Measurements from ENCODE around the gene NPR1. TPM values are rescaled to one million over a fixed set of nuclear protein-coding genes. Genes with fewer than 3 reads are reported as not detected.

NPR1 gene
- total RNA-seq = 2.6 and 6.7 TPM in 2 replicates

DNA sequence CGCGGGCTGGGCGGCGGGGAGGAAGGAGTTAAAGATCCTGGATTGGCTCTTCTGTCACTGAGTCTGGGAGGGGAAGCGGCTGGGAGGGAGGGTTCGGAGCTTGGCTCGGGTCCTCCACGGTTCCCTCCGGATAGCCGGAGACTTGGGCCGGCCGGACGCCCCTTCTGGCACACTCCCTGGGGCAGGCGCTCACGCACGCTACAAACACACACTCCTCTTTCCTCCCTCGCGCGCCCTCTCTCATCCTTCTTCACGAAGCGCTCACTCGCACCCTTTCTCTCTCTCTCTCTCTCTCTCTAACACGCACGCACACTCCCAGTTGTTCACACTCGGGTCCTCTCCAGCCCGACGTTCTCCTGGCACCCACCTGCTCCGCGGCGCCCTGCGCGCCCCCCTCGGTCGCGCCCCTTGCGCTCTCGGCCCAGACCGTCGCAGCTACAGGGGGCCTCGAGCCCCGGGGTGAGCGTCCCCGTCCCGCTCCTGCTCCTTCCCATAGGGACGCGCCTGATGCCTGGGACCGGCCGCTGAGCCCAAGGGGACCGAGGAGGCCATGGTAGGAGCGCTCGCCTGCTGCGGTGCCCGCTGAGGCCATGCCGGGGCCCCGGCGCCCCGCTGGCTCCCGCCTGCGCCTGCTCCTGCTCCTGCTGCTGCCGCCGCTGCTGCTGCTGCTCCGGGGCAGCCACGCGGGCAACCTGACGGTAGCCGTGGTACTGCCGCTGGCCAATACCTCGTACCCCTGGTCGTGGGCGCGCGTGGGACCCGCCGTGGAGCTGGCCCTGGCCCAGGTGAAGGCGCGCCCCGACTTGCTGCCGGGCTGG, at the start of gene NPR1:
Gene NPR1, plus strand, starts transcription at position 170 of the 818 bp plus-strand sequence. Its CDS starts 421 bp downstream, at position 591.

GRCh38 chr1:153633754-153634665, 44.5 kb upstream of the NPR1 start, which contains the start of gene CHTOP:
TSS of gene CHTOP (plus strand) at chr1:153634066. CDS start at chr1:153636589, 2,523 bp downstream.

DNA sequence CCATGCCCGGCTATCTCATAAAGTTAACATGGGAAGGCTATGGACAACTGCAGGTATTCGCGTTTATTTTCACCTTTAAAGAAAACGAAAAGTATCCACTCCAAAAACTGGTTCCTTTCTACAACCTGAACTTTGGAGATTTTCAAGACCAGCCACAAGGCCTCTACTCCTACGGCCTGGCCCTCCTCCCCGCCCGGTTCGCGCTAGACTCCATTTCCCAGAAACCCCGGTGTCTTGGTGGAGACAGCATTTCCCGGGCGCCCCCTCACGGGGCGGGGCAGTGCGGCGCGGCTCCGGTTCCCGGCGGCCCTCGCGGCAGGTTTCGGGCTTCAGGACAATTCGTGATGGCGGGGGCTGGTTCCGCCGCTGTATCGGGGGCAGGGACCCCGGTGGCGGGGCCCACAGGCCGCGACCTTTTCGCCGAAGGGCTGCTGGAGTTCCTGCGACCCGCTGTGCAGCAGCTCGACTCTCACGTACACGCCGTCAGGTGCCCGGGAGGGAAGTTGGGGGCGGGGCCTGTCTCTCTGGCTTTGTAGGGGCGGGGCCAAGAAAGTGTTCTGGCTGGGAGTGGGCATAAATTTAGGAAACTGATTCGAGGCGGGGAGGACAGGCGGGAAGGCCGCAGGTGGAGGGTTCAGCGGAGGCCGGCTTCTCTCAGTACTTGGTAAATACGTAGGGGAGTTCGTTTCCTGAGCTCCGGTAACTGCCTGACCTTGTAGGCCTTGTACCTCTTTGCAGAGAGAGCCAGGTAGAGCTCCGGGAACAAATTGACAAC, 19.9 kb upstream of the NPR1 start, which contains the start of gene SNAPIN:
Gene SNAPIN, plus strand, starts transcription at position 304 of the 775 bp plus-strand sequence. Its CDS starts 41 bp downstream, at position 345.

DNA sequence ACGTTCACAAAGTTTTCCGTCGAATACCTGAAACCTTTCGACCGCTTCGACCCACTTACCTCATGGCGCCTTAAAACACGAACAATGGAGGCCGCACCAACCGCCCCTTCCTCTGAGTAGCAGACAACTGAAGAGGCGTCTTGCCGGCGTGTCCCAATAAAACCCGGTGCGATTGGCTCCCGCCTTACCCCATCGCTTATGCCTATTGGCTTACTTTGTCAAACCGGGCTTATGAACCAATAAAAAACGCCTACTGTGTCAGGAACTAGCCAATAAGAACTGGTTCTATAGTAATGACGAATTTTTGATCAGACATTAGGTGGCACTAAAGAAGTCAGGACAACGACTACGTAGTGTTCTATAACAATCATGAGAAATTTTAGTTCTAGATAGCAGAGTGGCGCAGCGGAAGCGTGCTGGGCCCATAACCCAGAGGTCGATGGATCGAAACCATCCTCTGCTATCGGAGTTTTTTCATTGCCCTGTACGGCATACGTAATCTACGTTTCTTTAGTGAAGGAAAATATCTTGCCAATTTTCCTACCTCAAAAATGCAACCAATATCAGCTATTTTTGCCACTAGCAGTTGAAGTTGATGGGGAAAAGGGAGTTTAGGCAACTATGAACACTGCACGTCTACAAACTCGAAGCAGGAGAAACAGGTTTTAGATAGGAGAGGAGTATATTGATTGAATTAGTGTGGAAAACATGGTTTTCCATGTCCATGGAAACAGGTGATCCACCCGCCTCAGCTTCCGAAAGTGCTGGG, 7.4 kb upstream of the NPR1 start, which contains the start of gene ILF2:
Gene ILF2, minus strand, starts transcription at position 135 of the 769 bp plus-strand sequence. Its CDS starts 71 bp downstream, at position 64.

GRCh38 chr1:153727463-153728304, 49.2 kb downstream of the NPR1 start, which contains the start of gene INTS3:
TSS of gene INTS3 (plus strand) at chr1:153728050. CDS start at chr1:153728635, 585 bp downstream.

Other genes with a start within 250 kb of the NPR1 start
- gene S100A7, start 218.0 kb upstream of the NPR1 start, total RNA-seq = not detected in 2 replicates
- gene S100A6, start 142.7 kb upstream of the NPR1 start, total RNA-seq = 410 and 1,438 TPM in 2 replicates
- gene S100A5, start 137.8 kb upstream of the NPR1 start, total RNA-seq = not detected in 2 replicates
- 5.8 and 7.9 TPM in 2 replicates for gene S100A4, start 132.9 kb upstream of the NPR1 start, total RNA-seq
- gene S100A3, start 129.4 kb upstream of the NPR1 start, total RNA-seq = 0.30 and 0.97 TPM in 2 replicates
- gene S100A2, start 112.8 kb upstream of the NPR1 start, total RNA-seq = 2.9 and 4.0 TPM in 2 replicates
- gene S100A16, start 65.6 kb upstream of the NPR1 start, total RNA-seq = 470 and 513 TPM in 2 replicates
- not detected in 2 replicates for gene S100A14, start 62.4 kb upstream of the NPR1 start, total RNA-seq
- 143 and 172 TPM in 2 replicates for gene S100A13, start 51.2 kb upstream of the NPR1 start, total RNA-seq
- not detected in 2 replicates for gene S100A1, start 50.3 kb upstream of the NPR1 start, total RNA-seq
- gene CHTOP, start 44.6 kb upstream of the NPR1 start, total RNA-seq = 26.3 and 34.0 TPM in 2 replicates
- 57.2 and 74.3 TPM in 2 replicates for gene SNAPIN, start 20.0 kb upstream of the NPR1 start, total RNA-seq
- gene ILF2, start 7.7 kb upstream of the NPR1 start, total RNA-seq = 348 and 363 TPM in 2 replicates
- gene INTS3, start 49.4 kb downstream of the NPR1 start, total RNA-seq = 21.4 and 26.3 TPM in 2 replicates
- 13.8 and 19.8 TPM in 2 replicates for gene SLC27A3, start 96.7 kb downstream of the NPR1 start, total RNA-seq
- 2.3 and 3.2 TPM in 2 replicates for gene GATAD2B, start 244.3 kb downstream of the NPR1 start, total RNA-seq

All from epithelial cell of umbilical artery (primary cell).